ENCODE data around the gene GSK3A. TPM values are rescaled to one million over a fixed set of nuclear protein-coding genes. Genes with fewer than 3 reads are reported as not detected.

The GSK3A gene
- total RNA-seq, 1 donor: 18.3 TPM

GRCh38 chr19:42247640-42248199 lies 5.3 kb upstream of the GSK3A start:
- no peak overlapping the region for H3K4me3 ChIP-seq (ENCODE audit: low read depth, low read length)
- TF ChIP-seq, protein P1, sequence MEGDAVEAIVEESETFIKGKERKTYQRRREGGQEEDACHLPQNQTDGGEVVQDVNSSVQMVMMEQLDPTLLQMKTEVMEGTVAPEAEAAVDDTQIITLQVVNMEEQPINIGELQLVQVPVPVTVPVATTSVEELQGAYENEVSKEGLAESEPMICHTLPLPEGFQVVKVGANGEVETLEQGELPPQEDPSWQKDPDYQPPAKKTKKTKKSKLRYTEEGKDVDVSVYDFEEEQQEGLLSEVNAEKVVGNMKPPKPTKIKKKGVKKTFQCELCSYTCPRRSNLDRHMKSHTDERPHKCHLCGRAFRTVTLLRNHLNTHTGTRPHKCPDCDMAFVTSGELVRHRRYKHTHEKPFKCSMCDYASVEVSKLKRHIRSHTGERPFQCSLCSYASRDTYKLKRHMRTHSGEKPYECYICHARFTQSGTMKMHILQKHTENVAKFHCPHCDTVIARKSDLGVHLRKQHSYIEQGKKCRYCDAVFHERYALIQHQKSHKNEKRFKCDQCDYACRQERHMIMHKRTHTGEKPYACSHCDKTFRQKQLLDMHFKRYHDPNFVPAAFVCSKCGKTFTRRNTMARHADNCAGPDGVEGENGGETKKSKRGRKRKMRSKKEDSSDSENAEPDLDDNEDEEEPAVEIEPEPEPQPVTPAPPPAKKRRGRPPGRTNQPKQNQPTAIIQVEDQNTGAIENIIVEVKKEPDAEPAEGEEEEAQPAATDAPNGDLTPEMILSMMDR (IDR thresholded peaks at IDR 0.05; ENCODE audit: insufficient read depth, low read length): no peak
- DNase-seq (ENCODE audit: low read depth): no peak

- TF ChIP-seq, protein P1 (IDR thresholded peaks at IDR 0.05; ENCODE audit: insufficient read depth, low read length): no peak
- H3K4me3 ChIP-seq (ENCODE audit: low read depth, low read length): no peak overlapping the region
- no peak for DNase-seq (ENCODE audit: low read depth)
These were observed 4.7 kb upstream of the GSK3A start for GRCh38 chr19:42246922-42247639.

DNA sequence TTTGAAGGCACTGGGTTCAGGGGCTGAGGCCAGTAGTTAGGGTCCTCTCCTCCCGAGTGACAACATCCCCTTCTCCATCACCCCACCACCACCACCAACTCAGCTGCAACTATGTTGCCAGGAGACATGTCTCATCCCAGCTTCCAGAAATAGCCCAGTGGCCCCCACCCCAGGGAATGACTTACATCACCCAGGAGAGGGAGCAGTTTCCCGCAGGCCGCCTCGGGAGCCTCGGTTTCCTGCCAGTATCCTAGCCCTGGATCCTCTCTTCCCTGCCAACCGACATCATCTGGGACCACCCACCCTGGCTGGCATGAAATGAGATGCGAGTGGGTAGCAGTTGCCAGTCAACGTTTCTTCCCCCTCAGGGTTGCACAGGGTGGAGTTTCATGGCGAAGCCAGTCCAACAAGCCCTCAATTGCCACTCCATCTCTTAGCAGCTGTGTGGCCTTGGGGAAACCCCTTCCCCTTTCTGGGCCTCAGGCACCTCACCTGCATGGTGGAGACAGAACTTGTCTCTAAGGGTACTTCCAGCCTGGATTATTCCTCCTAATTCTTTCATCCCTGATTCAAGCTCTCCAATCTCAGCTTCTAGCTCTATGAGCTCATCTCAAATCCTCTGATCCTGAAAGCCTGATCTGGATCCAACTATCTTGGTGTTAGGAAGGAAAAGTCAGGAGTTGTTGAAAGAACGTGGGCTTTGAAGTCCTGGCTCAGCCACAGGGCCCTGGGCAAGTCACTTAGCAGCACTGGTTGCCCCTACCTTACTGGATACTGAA lies 3.9 kb upstream of the GSK3A start:
- no peak overlapping the region for H3K4me3 ChIP-seq (ENCODE audit: low read depth, low read length)
- peak; percentile 81 for DNase-seq (ENCODE audit: low read depth)
- TF ChIP-seq, protein P1 (IDR thresholded peaks at IDR 0.05; ENCODE audit: insufficient read depth, low read length): peak; percentile 77

DNA sequence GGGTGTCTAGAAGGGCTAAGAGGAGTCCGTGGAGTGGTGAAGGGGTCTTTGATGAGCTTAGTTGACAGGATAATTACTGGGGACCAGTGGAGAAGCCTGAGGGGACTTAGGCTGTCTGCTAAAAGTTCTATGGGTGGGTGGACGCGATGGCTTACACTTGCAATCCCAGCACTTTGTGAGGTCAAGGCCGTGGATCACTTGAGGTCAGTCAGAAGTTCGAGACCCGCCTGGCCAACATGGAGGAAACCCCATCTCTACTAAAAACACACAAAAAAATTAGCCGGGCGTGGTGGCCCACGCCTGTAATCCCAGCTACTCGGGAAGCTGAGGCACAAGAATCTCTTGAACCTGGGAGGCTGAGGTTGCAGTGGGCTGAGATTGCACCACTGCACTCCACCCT lies 2.8 kb upstream of the GSK3A start:
- TF ChIP-seq, protein P1 (IDR thresholded peaks at IDR 0.05; ENCODE audit: insufficient read depth, low read length): no peak
- DNase-seq (ENCODE audit: low read depth): no peak
- peak overlapping the region; percentile 25 for H3K4me3 ChIP-seq (ENCODE audit: low read depth, low read length)

DNA sequence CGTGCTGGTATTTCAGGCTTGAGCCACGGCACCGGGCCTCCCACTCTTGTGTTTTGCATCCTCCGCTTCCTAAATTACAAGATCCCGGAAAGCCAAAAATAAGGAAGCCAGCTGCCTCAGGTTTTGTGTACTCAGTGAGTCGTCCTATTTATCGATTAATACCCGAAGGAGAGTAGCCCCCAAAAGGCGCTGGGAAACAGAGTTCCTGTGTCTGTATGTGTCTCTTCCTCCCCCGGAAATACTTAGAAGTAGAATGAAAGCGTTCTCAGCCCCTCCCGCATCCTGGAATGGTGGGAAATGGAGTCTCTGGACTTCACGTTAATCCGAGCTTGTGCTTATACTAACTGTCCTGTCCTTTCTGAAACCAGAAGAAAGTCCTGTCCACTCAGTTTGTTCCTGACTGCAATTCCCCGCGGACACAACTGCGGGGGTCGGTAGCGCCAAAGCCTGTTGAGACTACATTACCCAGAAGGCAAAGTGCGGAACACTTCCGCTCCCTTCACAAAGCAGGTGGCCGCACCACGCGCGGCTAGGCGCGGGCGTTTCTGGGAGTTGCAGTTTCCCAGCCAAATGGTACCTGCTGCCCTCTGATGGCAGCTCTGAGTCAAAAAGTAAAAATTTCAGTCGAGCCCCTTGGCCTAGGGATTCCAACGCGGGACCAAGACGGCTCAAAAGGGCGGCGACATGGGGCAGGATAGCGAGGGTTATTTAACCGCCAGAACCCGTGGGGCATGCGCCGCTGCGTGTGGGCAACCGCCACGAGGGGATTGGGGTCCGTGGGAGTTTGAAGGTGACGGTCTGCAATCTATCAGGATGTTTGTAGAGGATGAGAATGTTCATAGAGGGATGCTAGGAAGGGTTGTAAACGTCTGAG lies 2.2 kb upstream of the GSK3A start:
- DNase-seq (ENCODE audit: low read depth): peak; percentile 93
- TF ChIP-seq, protein P1 (IDR thresholded peaks at IDR 0.05; ENCODE audit: insufficient read depth, low read length): peak; percentile 64
- H3K4me3 ChIP-seq (ENCODE audit: low read depth, low read length): peak overlapping the region; percentile 80

DNA sequence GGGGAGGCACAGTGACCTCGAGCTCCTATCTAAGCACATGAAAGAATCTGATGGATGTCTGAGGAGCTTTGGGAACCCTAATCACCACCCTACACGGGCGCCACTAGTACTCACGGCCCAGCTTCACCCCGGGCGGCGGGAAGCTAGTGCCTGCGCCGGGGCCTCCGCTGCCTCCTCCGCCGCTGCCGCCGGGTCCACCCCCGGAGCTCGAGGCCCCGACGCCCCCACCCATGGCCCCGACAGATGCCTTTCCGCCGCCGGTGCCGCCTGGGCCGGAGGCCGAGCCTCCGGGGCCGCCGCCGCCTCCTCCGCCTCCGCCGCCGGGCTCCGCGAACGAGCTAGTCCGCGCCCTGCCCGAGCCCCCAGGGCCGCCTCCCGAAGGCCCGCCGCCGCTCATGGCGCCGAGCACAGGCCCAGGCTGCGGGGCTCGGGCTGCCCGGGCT lies 312 bp downstream of the GSK3A start:
- no peak for DNase-seq (ENCODE audit: low read depth)
- TF ChIP-seq, protein P1 (IDR thresholded peaks at IDR 0.05; ENCODE audit: insufficient read depth, low read length): no peak
- peak overlapping the region; percentile 90 for H3K4me3 ChIP-seq (ENCODE audit: low read depth, low read length)
